ENCODE results near the gene SAMD9L.

Gene SAMD9L

DNA sequence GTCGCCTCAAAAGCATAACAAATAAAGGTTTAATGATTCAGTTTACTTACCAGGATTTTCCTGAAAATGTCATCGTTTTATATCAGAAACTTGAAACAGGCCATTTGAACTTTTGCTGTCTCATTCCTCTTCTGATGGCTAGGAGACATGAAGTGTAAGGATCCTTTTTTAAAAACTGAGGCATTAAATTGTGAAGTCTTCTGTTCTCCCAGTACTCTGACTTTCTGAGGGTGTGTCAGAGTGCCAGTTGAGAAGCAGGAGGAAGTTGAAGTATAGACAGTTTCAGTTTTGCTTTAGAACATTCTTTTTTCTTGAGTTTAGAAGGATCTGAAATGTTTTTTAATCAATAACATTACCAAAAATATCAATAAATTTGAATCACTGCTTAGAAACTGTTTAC is at the start of gene SAMD9L:
Gene SAMD9L, minus strand, starts transcription at position 242 of the 400 bp plus-strand sequence. CDS start 12,414 bp downstream, outside the sequence.
- no peak for DNase-seq (ENCODE audit: low read depth in 1 of 2, low spot score in 1 of 2)

- DNase-seq (ENCODE audit: low read depth in 1 of 2, low spot score in 1 of 2): no peak
Measured at GRCh38 chr7:93196336-93196735, 48.2 kb upstream of the SAMD9L start.

- DNase-seq (ENCODE audit: low read depth in 1 of 2, low spot score in 1 of 2): no peak
Measured at GRCh38 chr7:93194386-93194785, 46.2 kb upstream of the SAMD9L start.

DNA sequence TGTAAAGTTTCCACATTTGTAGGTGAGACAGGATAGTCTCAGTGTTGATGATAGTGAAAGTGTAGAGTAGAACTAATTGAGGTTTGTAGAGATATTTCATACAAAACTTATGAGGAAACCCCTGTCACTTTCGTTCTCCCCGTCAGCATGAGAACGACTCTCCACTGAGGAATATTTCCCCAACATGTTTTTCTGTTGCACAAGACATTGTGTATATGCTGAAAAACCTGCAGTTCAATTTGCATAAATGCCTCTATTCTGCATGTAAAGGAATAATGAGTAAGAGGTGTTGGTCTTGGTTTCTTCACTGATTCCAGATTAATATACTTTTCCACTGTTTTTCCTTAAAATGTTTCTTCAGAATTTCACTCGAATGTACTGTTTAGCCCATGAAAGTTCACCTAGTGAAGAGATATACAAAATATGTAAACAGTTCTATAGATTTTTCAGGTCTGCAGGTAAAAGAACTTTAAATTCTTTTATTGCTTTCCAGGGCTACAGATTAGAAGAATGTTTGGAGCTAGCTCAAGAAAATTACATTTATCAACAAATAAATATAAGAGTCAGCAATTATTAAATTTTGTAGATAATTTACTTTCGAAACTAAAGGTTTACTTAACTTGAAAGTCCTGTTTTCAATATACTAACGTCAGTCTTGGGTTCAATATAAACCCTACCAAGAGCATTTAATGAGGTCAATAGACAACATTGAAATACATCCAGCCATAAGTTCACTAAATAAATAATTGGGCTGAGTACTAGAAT is 40.9 kb upstream of the SAMD9L start:
- DNase-seq (ENCODE audit: low read depth in 1 of 2, low spot score in 1 of 2): no peak

DNA sequence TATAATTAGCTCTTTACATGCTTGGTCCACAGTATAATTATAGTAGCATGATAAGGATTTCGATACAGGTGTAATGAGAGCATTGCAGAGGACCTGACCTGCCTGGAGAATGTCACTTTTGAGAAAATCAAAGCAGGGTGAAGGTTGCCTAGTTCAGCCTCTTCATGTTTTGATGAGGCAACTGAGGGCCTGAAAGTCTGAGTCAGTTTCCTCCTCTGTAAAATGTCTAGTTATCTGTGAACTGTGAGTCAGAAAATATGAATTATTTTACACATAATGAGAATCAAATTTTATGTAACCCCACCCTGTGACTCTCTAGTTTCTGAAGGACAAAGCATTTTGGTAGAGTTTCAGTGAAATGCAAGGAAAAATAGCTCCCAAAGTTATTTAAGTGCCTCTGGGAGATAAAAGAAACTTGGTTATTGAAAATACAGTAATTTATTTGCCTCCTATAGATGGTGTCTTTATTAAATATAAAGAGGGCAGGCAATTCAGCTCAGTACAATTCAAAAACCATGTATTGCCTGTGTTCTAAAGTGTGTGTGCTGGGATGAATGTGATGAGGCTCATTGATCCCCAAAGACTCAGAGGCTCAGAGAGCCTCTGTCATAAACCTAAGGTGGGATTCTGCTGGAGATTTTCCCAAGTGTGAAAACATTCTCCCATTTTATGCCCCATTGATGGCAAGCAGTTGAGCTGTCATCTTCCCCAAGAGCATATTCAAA is 37.3 kb upstream of the SAMD9L start:
- DNase-seq (ENCODE audit: low read depth in 1 of 2, low spot score in 1 of 2): no peak

- no peak for DNase-seq (ENCODE audit: low read depth in 1 of 2, low spot score in 1 of 2)
Measured at GRCh38 chr7:93179173-93179572, 31.0 kb upstream of the SAMD9L start.

DNA sequence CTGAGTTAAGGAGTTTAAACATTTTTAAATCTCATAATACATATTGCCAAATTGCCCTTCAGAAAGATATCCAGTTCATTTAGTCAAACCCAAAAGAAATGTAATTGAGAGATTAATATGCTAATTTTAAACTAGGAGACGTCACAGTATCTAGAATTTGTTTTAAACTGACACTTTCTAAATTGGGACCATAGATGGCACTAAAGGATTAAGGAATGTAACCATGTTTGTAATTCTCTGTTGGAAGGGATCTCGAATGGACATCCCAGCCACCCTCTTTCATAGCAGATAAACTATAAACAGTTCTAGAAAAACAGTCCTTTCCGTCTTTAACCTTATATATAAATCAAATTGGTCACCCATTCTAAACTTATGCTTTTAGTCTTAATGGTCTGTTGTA is 30.0 kb upstream of the SAMD9L start:
- DNase-seq (ENCODE audit: low read depth in 1 of 2, low spot score in 1 of 2): no peak

GRCh38 chr7:93176992-93177580 is 28.9 kb upstream of the SAMD9L start:
- no peak for DNase-seq (ENCODE audit: low read depth in 1 of 2, low spot score in 1 of 2)

- no peak for DNase-seq (ENCODE audit: low read depth in 1 of 2, low spot score in 1 of 2)
Measured at GRCh38 chr7:93175219-93175618, 27.0 kb upstream of the SAMD9L start.

DNA sequence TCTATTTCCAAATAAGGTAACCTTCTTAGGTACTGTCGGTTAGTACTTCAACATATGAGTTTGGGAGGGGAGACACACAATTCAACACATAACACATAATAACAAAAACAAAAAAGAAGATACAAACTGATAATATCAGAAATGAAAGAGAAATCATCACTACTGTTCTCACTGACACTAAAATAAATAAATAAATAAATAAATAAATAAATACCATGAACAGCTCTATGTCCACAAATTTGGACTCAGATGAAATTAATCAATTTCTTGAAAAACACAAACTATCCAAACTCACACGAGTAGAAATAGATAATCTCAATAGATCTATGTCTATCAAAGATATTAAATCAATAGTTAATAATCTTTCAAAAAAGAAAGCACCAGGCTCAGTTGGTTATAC is 24.5 kb upstream of the SAMD9L start:
- DNase-seq (ENCODE audit: low read depth in 1 of 2, low spot score in 1 of 2): no peak

DNA sequence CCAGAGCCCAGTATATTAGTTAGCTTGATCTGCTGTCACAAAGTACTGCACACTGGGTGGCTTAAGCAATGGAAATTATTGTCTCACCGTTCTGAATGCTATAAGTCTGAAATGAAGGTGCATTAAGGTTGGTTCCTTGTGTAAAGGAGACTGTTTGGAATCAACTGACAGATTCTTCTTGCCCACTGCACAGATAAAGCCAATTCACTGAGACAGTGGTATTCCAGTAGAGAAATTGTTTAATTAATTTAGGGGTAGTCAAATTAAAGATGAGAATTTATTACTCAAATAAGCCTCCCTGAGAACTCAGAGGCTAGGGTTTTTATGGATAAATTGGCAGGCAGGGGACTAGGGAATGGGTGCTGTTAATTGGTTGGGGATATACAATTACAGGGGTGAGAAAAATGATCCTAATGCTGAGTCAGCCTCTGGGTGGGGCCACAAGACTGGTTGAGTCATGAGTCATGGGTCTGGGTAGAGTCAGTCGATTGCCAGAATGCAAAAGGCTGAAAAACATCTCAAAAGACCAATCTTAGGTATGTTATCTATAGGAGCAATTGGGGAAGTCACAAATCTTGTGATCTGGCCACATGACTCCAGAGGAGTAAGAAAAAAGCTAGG is 23.5 kb upstream of the SAMD9L start:
- DNase-seq (ENCODE audit: low read depth in 1 of 2, low spot score in 1 of 2): no peak

DNA sequence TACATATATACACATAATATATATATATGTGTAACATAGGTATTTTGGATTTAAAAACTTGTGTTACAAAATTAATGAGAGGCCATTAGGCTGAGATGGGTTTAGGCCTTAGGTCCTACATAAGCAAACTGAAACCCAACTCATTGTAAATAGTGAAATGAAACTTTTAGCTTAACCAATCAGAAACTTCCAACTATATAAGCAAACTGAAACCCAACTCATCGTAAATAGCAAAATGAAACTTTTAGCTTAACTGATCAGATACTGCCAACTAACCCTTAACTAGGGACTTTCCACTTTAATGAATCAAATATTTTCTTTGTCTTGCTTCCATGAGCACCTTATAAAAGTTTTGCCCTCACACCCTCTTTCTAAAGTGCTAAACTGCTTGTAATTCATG is 17.3 kb upstream of the SAMD9L start:
- DNase-seq (ENCODE audit: low read depth in 1 of 2, low spot score in 1 of 2): no peak

DNA sequence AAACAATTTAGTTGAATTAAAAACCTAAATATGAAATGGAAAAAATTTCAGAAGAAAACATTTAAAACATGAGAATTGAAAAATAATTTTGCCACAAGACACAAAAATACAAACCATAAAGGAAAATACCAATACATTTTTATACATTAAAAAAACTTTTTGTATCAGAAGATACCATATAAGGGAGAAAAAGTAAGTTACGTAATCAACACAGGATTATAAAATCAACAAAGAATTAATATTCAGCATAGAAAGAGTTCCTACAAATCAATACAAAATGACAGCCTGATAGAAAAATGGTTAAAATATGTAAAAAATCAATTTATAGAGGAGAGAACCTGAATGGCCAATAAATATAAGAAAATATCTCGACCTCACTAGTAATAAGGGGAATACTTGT is 16.6 kb upstream of the SAMD9L start:
- DNase-seq (ENCODE audit: low read depth in 1 of 2, low spot score in 1 of 2): no peak

DNA sequence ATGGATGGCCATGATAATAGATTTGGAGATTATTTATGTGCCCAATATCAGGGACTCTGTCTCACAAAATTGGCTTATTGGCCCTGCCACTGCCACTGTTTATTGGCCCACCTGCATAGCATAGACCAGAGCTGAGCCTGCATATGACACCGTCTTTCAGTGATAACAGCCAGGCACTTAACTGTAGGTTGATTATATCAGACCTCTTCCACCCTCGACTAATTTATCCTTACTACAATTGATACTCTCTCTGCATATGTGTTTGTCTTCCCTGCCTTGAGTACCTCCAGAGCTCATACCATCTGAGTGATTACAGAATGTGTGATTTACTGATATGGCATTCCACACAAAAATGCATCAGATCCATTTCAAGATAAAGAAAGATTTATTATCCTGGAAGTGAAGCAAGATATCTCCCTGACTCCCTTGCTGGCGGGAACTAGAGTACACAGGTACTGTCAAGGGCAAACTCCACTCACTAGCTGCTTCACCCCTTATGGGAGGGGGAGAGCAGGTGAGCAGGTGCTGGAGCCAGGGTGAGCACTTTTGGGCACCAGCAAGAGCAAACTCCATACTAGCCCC is 13.1 kb upstream of the SAMD9L start:
- DNase-seq (ENCODE audit: low read depth in 1 of 2, low spot score in 1 of 2): no peak

DNA sequence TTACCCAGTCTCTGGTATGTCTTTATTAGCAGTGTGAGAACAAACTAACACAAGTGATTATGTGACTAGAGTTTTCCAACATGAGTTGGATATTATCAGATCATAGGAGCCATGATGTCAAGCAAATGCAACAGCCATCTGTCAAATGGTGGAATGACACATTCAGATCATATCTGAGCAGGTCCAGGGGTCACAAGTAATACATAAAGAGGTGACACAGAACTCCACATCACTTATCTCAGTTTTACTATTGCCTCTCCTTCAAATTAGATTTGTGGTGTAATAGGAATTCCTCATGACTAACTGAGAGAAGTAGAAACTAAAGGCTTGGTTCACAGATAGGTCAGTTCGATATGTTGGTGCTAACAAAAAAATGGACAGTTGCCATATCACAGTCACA is 12.2 kb upstream of the SAMD9L start:
- no peak for DNase-seq (ENCODE audit: low read depth in 1 of 2, low spot score in 1 of 2)

- no peak for DNase-seq (ENCODE audit: low read depth in 1 of 2, low spot score in 1 of 2)
Measured at GRCh38 chr7:93159490-93159889, 11.3 kb upstream of the SAMD9L start.

DNA sequence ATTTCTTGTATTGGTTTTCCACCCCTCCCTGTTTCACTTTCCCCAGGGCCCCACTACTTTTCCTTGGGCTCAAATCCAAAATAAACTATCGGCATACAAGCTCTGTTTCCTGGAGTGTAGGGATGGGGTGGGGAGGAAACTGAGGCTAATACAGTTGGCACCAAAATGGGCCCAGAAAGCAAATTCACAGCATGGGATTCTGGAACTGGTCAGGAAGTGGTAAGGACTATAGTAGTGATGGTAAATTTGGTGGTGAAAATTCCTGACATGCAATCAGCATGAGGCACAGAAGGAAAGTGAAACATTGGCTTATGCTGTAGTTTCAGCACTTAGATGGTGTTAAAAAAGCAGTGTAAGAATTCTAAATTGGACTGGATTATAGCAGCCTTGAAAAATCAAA is 8.7 kb upstream of the SAMD9L start:
- no peak for DNase-seq (ENCODE audit: low read depth in 1 of 2, low spot score in 1 of 2)

DNA sequence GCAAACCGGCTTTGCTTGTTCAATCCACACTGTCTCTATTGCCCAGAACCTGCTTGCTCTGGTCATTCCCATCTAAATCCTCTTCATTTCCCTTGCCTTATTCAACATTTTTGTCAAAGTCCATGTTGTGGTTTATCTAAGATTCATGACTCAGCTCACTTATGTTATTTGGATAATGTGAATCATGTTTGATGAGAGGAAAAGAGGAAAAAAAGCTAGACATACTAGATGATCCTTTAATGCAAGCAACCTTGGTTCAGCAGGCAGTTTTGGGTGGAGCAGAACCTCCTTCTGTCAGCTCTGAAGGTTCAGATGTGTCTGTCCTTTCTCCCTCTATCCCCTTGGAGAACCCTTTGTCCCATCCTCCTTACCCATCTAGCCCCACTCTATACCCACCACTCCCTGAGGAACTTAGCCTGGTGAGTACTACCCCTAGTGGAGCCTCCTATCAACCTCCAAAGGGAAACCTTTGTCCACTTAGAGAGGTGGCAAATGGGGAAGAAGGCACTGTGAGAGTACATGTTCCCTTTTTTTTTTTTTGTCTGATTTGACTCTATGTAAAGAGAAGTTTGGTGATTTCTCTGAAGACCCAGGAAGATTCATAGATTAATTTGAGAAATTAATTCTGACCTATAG is 2.1 kb upstream of the SAMD9L start:
- no peak for DNase-seq (ENCODE audit: low read depth in 1 of 2, low spot score in 1 of 2)

GRCh38 chr7:93148727-93149126 is 542 bp upstream of the SAMD9L start:
- DNase-seq (ENCODE audit: low read depth in 1 of 2, low spot score in 1 of 2): no peak

GRCh38 chr7:93147363-93147762 is 822 bp downstream of the SAMD9L start:
- peak in 1 of 2 donors; percentile 8 for DNase-seq (ENCODE audit: low read depth in 1 of 2, low spot score in 1 of 2)

All from activated CD4-positive, alpha-beta T cell treated with anti-CD3 and anti-CD28 coated beads, Interleukin-2, amount 50 U/mL, for 24 hours (primary cell).